ENCODE results near the gene NFAT5. TPM values are rescaled to one million over a fixed set of nuclear protein-coding genes. Genes with fewer than 3 reads are reported as not detected.

The NFAT5 gene
- total and polyA plus RNA-seq, 9 of the 15 experiments (the other 6 are each of a cell fraction or from before 2014, with no cell fraction given): 0.78 to 20.5 (median 12.4) TPM

- TF ChIP-seq TCF15 (CRISPR knock-in tag; IDR thresholded peaks at IDR 0.05) (no peak), ZNF311 (CRISPR knock-in tag; IDR thresholded peaks at IDR 0.05) (no peak), HMG20B (CRISPR knock-in tag; IDR thresholded peaks at IDR 0.05) (no peak), HMG20A (CRISPR knock-in tag; conservative IDR thresholded peaks at IDR 0.05) (no peak), HNRNPH1 (optimal IDR thresholded peaks at IDR 0.05; ENCODE audit: low read depth, low read length) (no peak), RFX7 (CRISPR knock-in tag; IDR thresholded peaks at IDR 0.05) (no peak), FOSL1 (tag; conservative IDR thresholded peaks at IDR 0.05) (peak; percentile 16; the same call in 1 of the 2 replicates), EHMT2 (IDR thresholded peaks at IDR 0.05) (no peak), ZC3H4 (CRISPR knock-in tag; IDR thresholded peaks at IDR 0.05; ENCODE audit: borderline replicate concordance) (no peak), ELF4 (CRISPR knock-in tag; IDR thresholded peaks at IDR 0.05) (0 out of 2 replicates have a peak, but pooled peaks have one; percentile 59), POLR3G (IDR thresholded peaks at IDR 0.05; ENCODE audit: extremely low read depth, insufficient read length, insufficient replicate concordance) (no peak), MTA3 (IDR thresholded peaks at IDR 0.05; ENCODE audit: borderline replicate concordance) (0 out of 2 replicates have a peak, but pooled peaks have one; percentile 52), POLR2AphosphoS5 (IDR thresholded peaks at IDR 0.05; ENCODE audit: control insufficient read depth, insufficient read depth, low read depth, low read length) (no peak; the same call in 1 of the 2 replicates), ILF3 (IDR thresholded peaks at IDR 0.05; ENCODE audit: borderline replicate concordance) (no peak), SUPT5H (IDR thresholded peaks at IDR 0.05) (no peak), L3MBTL2 (IDR thresholded peaks at IDR 0.05) (no peak), RAD51 (IDR thresholded peaks at IDR 0.05; ENCODE audit: borderline replicate concordance, low read depth) (no peak), BCOR (IDR thresholded peaks at IDR 0.05) (no peak), NFATC3 (IDR thresholded peaks at IDR 0.05) (0 out of 2 replicates have a peak, but pooled peaks have one; percentile 6), FOXK2 (conservative IDR thresholded peaks at IDR 0.05 in 1 of 2, IDR thresholded peaks at IDR 0.05 in 1 of 2; ENCODE audit: low read depth in 2 of 2) (no peak), KDM1A (IDR thresholded peaks at IDR 0.05) (peak; percentile 48 to 74; a peak in 3 of 4 replicates), HNRNPK (IDR thresholded peaks at IDR 0.05; ENCODE audit: low read depth, low read length, poor library complexity, severe bottlenecking) (no peak), ZNF197 (CRISPR knock-in tag; IDR thresholded peaks at IDR 0.05; ENCODE audit: low read depth) (no peak), HDAC3 (IDR thresholded peaks at IDR 0.05; ENCODE audit: borderline replicate concordance, partially characterized antibody) (no peak), TBP (optimal IDR thresholded peaks at IDR 0.05; ENCODE audit: low read depth, low read length) (no peak), ZFP91 (CRISPR knock-in tag; IDR thresholded peaks at IDR 0.05) (no peak), SRSF9 (IDR thresholded peaks at IDR 0.05; ENCODE audit: borderline replicate concordance, low read depth, low read length) (no peak), XRCC4 (IDR thresholded peaks at IDR 0.05; ENCODE audit: extremely low read depth, insufficient read depth, insufficient read length) (no peak)
These were observed 1.9 kb upstream of the NFAT5 start (continued) for GRCh38 chr16:69563605-69564580.

Data from K562 (cell line).